Thoracic aorta (tissue), 2 donors: Measurements from ENCODE around the gene F11. TPM values are rescaled to one million over a fixed set of nuclear protein-coding genes. Genes with fewer than 3 reads are reported as not detected.

Source experiments
- ATAC-seq: fragments of 150-250 bp; one replicate; pipeline ENCODE4 v1.8.0; 2017; ENCODE audit warnings: low read depth; ENCODE audit not compliant: insufficient number of reproducible peaks, low FRiP score
- DNase-seq: peaks from one replicate; pipeline ENCODE4 v3.0.0-alpha.2; 2020; ENCODE audit warnings: low spot score
- H3K27ac ChIP-seq, 2 donors: fragments of 200-600 bp; sonication (generic); 1 replicate in 1 of 2; 2 replicates in 1 of 2; pipeline ENCODE4 v1.5.1; 2016; ENCODE audit warnings: mild to moderate bottlenecking in 2 of 2, moderate library complexity in 2 of 2
- H3K27me3 ChIP-seq: fragments of 200-600 bp; sonication (generic); replicated peaks from 2 replicates; pipeline ENCODE4 v1.6.0; 2016; ENCODE audit warnings: mild to moderate bottlenecking; ENCODE audit not compliant: insufficient read depth
- H3K36me3 ChIP-seq: fragments of 200-600 bp; sonication (generic); one replicate; pipeline ENCODE4 v1.5.1; 2016
- H3K4me1 ChIP-seq, 2 donors: fragments of 200-600 bp; sonication (generic); 1 replicate in 1 of 2; 2 replicates in 1 of 2; pipeline versions ENCODE4 v1.5.1 to v1.6.0; 2016; ENCODE audit warnings: low read depth in 2 of 2, mild to moderate bottlenecking in 1 of 2; ENCODE audit not compliant: control insufficient read depth in 1 of 2
- H3K4me3 ChIP-seq: fragments of 200-600 bp; sonication (generic); 2 replicates; pipeline ENCODE4 v1.5.1; 2016; ENCODE audit warnings: mild to moderate bottlenecking
- H3K9me3 ChIP-seq: fragments of 200-600 bp; sonication (generic); 2 replicates; pipeline ENCODE4 v1.5.1; 2016
- total RNA-seq, 2 donors: library from RNA; depleted of rRNA; stranded (reverse); fragments of >200 nt; gene quantifications; one replicate each; pipeline versions ENCODE4 v1.1.0 to v1.2.3, GENCODE V29; 2016
- TF ChIP-seq, protein P1 (sequence below): fragments of 200-600 bp; sonication (generic); IDR thresholded peaks from one replicate; pipeline ENCODE4 v1.5.1; 2019; ENCODE audit warnings: antibody characterized with exemption

Gene F11
- total RNA-seq, result not detected

GRCh38 chr4:186265683-186266652 is at the start of gene F11:
TSS of gene F11 (plus strand) at chr4:186266189. CDS start at chr4:186267137, 948 bp downstream.
- Histone ChIP-seq H3K9me3 (no peaks in the 10 kb centered on the region), H3K4me3 (no peak within 1 kb of the TSS), H3K4me1 (no peaks in the 10 kb centered on the region), H3K36me3 (no peaks in the 10 kb centered on the region), H3K27me3 (no peaks in the 10 kb centered on the region), H3K27ac (no peak within 1 kb of the TSS)
- TF ChIP-seq, protein P1, sequence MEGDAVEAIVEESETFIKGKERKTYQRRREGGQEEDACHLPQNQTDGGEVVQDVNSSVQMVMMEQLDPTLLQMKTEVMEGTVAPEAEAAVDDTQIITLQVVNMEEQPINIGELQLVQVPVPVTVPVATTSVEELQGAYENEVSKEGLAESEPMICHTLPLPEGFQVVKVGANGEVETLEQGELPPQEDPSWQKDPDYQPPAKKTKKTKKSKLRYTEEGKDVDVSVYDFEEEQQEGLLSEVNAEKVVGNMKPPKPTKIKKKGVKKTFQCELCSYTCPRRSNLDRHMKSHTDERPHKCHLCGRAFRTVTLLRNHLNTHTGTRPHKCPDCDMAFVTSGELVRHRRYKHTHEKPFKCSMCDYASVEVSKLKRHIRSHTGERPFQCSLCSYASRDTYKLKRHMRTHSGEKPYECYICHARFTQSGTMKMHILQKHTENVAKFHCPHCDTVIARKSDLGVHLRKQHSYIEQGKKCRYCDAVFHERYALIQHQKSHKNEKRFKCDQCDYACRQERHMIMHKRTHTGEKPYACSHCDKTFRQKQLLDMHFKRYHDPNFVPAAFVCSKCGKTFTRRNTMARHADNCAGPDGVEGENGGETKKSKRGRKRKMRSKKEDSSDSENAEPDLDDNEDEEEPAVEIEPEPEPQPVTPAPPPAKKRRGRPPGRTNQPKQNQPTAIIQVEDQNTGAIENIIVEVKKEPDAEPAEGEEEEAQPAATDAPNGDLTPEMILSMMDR, result no peak
- DNase-seq (no peak), ATAC-seq (no peak)

- Histone ChIP-seq H3K27ac (no peak overlapping the region), H3K36me3 (no peaks in the 10 kb centered on the region)
These were observed 49.4 kb upstream of the F11 start for GRCh38 chr4:186216465-186217024.

DNA sequence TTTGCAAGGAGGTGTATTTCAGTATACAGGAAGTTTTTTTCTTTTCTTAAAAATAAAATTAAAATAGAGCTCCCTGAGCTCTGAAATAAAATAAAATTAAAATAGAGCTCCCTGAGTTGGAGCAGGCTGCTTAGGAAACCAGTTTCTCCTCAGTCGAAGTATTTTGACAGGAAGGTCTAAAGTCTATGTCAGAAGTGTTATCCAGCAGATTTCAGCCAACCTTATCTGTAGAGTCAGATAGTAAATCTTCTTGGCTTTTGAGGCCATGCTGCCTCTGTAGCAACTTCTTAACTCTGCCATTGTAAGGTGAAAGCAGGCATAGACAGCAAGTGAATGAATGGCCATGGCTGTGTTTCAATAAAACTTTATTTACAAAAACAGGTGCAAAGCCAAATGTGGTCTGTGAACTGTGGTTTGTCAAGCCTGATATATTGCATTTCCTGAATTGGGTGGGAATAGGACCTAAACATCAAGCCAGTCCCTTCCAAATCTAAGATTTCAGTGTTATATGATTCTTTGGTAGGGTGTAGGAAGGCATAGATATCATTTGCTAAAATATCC is 48.2 kb upstream of the F11 start:
- Histone ChIP-seq H3K27me3 (no peaks in the 10 kb centered on the region), H3K4me3 (no peak overlapping the region), H3K36me3 (no peaks in the 10 kb centered on the region), H3K9me3 (no peaks in the 10 kb centered on the region), H3K4me1 (no peaks in the 10 kb centered on the region), H3K27ac (no peak overlapping the region)
- ATAC-seq, result no peak
- TF ChIP-seq, protein P1, result no peak
- no peak for DNase-seq

More at GRCh38 chr4:186216465-186217024, 49.4 kb upstream of the F11 start:
- Histone ChIP-seq H3K9me3 (no peaks in the 10 kb centered on the region), H3K4me1 (no peaks in the 10 kb centered on the region), H3K27me3 (no peaks in the 10 kb centered on the region), H3K4me3 (no peak overlapping the region)
- no peak for ATAC-seq
- DNase-seq, result no peak
- TF ChIP-seq, protein P1, result no peak

DNA sequence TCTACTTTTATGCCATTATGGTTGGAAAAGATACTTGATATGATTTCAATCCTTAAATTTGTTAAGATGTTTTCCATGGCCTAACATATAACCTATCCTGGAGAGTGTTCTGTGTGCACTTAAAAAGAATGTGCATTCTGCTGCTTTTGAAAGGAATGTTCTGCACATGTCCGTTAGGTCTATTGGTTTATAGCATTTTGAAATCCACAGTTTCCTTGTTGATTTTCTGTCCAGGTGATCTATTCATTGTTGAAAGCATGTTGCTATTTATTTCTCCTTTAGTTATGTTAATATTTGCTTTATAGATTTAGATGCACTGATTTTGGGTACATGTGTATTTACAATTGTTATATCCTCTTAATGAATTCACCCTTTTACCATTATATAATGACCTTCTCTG is 44.4 kb upstream of the F11 start:
- no peaks in the 10 kb centered on the region for H3K36me3 ChIP-seq
- peaks cover 4% of the 10 kb centered on the region for H3K9me3 ChIP-seq
- H3K4me1 ChIP-seq, result no peaks in the 10 kb centered on the region
- H3K27me3 ChIP-seq, result no peaks in the 10 kb centered on the region
- no peak overlapping the region for H3K4me3 ChIP-seq
- TF ChIP-seq, protein P1, result no peak
- ATAC-seq, result no peak
- DNase-seq, result no peak
- no peak overlapping the region for H3K27ac ChIP-seq

DNA sequence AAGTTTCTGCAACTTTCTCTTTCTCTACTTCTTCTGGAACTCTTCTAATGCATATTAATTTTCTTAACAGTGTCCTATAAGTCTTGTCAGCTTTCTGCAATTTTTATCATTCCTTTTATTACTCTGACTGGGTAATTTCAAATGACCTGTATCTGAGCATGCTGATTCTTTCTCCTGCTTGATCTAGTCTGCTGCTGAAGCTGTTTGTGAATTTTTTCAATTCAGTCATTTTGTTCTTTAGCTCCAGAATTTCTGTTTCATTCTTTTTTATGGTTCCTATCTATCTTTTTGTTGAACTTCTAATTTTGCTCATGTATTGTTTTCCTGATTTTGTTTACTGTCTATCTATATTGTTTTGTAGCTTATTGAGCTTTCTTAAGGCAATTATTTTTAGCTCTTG is 40.1 kb upstream of the F11 start:
- ATAC-seq, result no peak
- no peak overlapping the region for H3K4me3 ChIP-seq
- H3K36me3 ChIP-seq, result no peaks in the 10 kb centered on the region
- no peaks in the 10 kb centered on the region for H3K27me3 ChIP-seq
- DNase-seq, result no peak
- H3K27ac ChIP-seq, result no peak overlapping the region
- H3K9me3 ChIP-seq, result peaks cover 4% of the 10 kb centered on the region
- H3K4me1 ChIP-seq, result peaks cover 0 to 6% of the 10 kb centered on the region in 2 donors
- TF ChIP-seq, protein P1, result no peak
